Uterus (tissue), 2 donors: Measurements from ENCODE around the gene MOSPD3.

Experiments
- POLR2A ChIP-seq, 2 donors: fragments of 450-650 bp; IDR thresholded peaks; one replicate each; pipeline ENCODE4 v1.6.1; 2016; ENCODE audit warnings: antibody characterized with exemption in 2 of 2, mild to moderate bottlenecking in 1 of 2, moderate library complexity in 1 of 2
- TF ChIP-seq, protein P1 (sequence below), 4 experiments: fragments of 200-600 bp in 2 of 4; fragments of 450-650 bp in 2 of 4; sonication (generic) in 2 of 4; IDR thresholded peaks; one replicate each; pipeline ENCODE4 v1.5.1; 2016 to 2019; ENCODE audit warnings: antibody characterized with exemption in 4 of 4, mild to moderate bottlenecking in 2 of 4, moderate library complexity in 1 of 4

DNA sequence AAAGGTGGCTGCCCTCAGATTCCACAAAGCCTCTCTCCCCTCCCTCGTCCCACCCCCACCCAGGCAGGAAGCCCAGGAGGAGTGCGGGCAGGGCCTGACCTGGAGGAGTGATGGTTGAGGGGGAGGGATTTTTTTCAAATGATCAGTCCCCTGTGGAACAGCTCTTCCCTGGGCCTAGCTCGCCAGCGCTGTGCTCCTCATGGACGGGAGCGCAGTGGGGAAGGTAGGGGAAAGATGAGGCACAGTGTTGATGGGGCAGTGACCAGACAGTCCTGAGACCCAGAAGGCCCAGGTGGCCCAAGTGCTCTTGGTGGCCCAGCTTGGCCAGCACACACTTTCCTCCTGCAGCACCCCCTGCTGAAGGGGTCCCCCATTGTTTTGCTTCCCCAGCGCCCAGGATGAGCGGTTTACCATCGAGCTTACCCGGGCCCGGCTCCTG, 47.2 kb upstream of the MOSPD3 start:
- TF ChIP-seq, protein P1, sequence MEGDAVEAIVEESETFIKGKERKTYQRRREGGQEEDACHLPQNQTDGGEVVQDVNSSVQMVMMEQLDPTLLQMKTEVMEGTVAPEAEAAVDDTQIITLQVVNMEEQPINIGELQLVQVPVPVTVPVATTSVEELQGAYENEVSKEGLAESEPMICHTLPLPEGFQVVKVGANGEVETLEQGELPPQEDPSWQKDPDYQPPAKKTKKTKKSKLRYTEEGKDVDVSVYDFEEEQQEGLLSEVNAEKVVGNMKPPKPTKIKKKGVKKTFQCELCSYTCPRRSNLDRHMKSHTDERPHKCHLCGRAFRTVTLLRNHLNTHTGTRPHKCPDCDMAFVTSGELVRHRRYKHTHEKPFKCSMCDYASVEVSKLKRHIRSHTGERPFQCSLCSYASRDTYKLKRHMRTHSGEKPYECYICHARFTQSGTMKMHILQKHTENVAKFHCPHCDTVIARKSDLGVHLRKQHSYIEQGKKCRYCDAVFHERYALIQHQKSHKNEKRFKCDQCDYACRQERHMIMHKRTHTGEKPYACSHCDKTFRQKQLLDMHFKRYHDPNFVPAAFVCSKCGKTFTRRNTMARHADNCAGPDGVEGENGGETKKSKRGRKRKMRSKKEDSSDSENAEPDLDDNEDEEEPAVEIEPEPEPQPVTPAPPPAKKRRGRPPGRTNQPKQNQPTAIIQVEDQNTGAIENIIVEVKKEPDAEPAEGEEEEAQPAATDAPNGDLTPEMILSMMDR (IDR thresholded peaks at IDR 0.05) = no peak
- TF ChIP-seq POLR2A (IDR thresholded peaks at IDR 0.05) = no peak
